ENCODE results near the gene KPTN.

Gene KPTN

GRCh38 chr19:47443331-47443730, 40.7 kb downstream of the KPTN start:
- H3K4me3 ChIP-seq (ENCODE audit: low read length), result no peak overlapping the region
- DNase-seq (ENCODE audit: low read depth), result no peak
- TF ChIP-seq, protein P1, sequence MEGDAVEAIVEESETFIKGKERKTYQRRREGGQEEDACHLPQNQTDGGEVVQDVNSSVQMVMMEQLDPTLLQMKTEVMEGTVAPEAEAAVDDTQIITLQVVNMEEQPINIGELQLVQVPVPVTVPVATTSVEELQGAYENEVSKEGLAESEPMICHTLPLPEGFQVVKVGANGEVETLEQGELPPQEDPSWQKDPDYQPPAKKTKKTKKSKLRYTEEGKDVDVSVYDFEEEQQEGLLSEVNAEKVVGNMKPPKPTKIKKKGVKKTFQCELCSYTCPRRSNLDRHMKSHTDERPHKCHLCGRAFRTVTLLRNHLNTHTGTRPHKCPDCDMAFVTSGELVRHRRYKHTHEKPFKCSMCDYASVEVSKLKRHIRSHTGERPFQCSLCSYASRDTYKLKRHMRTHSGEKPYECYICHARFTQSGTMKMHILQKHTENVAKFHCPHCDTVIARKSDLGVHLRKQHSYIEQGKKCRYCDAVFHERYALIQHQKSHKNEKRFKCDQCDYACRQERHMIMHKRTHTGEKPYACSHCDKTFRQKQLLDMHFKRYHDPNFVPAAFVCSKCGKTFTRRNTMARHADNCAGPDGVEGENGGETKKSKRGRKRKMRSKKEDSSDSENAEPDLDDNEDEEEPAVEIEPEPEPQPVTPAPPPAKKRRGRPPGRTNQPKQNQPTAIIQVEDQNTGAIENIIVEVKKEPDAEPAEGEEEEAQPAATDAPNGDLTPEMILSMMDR (conservative IDR thresholded peaks at IDR 0.05; ENCODE audit: low read depth, low read length), result no peak

DNA sequence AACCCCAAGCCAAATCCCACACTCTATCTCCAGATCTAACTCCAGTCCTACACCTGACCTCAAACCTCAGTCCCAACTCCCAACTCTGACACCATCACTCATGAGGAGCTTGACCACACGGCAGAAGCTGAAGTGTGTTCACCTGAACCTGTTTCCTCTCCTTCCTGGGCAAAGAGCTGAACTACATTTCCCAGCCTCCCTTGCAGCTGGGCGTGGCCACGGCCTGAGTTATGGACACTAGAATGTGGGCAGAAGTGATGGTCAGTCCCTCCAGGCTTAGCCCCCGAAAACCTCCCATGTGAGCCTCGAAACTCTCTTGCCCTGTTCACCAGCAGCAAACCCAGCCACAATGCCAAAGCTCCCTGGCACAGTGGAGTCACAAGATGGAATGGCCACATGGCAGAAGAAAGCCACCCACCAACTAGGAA, 45.2 kb downstream of the KPTN start:
- TF ChIP-seq, protein P1 (conservative IDR thresholded peaks at IDR 0.05; ENCODE audit: low read depth, low read length), result no peak
- no peak overlapping the region for H3K4me3 ChIP-seq (ENCODE audit: low read length)
- no peak for DNase-seq (ENCODE audit: low read depth)

- no peak for DNase-seq (ENCODE audit: low read depth)
- no peak overlapping the region for H3K4me3 ChIP-seq (ENCODE audit: low read length)
- TF ChIP-seq, protein P1 (conservative IDR thresholded peaks at IDR 0.05; ENCODE audit: low read depth, low read length), result no peak
These were observed 46.5 kb downstream of the KPTN start for GRCh38 chr19:47437500-47437899.

DNA sequence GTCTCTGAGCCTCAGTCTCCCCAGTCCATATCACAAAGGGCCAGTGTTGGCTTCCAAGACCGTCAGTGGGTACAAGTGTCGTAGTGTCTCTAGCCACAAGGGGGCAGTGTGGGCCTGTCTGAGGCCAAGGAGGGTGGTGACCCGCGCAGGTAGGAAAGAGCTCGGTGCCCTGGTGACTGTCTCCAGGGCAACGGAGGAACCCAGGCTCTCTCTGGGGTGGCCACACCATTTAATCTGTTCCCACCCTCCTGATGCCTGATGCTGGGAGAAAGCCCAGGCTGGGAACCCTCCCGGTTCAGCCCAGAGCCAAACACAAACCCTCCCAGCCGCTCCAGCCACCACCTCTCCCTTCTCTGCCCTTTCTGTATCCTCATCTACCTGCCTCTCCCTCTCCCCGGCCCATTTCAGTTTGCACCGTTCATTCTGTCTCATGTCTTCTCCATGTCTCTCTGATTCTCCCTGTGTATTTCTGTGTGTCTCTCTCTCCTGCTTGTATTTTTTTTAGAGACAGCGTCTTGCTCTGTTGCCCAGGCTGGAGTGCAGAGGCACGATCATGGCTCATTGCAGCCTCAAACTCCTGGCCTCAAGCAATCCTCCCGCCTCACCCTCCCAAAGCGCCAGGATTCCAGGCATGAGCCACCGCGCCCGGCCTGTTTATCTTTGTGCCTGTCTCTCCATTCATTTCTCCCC, 47.2 kb downstream of the KPTN start:
- TF ChIP-seq, protein P1 (conservative IDR thresholded peaks at IDR 0.05; ENCODE audit: low read depth, low read length), result peak; percentile 80
- no peak overlapping the region for H3K4me3 ChIP-seq (ENCODE audit: low read length)
- DNase-seq (ENCODE audit: low read depth), result no peak

GRCh38 chr19:47435883-47436417, 48.1 kb downstream of the KPTN start:
- H3K4me3 ChIP-seq (ENCODE audit: low read length), result no peak overlapping the region
- no peak for DNase-seq (ENCODE audit: low read depth)
- TF ChIP-seq, protein P1 (conservative IDR thresholded peaks at IDR 0.05; ENCODE audit: low read depth, low read length), result no peak

- no peak for DNase-seq (ENCODE audit: low read depth)
- H3K4me3 ChIP-seq (ENCODE audit: low read length), result no peak overlapping the region
- TF ChIP-seq, protein P1 (conservative IDR thresholded peaks at IDR 0.05; ENCODE audit: low read depth, low read length), result no peak
These were observed 48.8 kb downstream of the KPTN start for GRCh38 chr19:47435196-47435595.

DNA sequence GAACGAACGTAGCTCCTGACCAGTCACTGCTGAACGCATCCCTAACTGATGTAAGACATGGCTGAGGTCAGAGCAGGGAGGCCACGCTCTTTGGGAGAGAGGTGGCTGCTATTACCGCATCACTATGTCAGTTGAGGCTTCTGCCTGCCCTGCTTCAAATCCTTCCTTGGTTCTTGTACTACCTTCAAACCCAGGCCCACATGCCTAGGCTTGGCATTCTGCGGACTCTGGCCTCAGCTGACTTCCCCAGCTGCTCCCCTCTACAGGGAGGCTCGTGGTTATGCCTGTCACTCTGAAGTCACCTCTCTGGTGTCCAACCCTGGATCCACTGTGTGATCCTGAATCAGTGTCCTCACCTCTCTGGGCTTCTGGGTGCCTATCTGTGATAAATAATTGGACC, 49.9 kb downstream of the KPTN start:
- no peak overlapping the region for H3K4me3 ChIP-seq (ENCODE audit: low read length)
- DNase-seq (ENCODE audit: low read depth), result no peak
- TF ChIP-seq, protein P1 (conservative IDR thresholded peaks at IDR 0.05; ENCODE audit: low read depth, low read length), result no peak
